ENCODE results near the gene NAA11.

Gene NAA11

DNA sequence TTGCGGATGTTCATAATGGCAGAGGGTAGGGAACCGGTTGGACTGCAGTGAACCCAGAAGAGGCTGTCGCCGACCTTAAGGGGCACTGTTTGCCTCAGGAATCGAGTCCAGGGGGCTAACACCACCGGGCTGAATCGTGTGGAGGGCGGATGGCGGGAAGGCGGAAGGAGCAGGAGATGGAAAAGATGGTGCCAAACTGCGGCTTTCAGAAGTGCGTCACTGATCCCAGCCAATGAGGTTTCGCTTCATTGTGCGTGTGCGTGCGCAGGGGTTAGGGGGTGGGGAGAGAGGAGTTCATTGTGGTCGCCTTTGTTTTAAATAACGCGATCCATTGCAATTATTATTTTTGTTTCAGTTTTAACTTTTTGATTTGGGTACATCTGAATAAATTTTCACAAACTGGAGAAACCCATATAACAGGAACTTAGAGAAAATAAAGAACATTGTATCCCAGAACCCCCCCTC is at the start of gene NAA11:
Gene NAA11 (minus strand): TSS at position 198 of the 465 bp plus-strand sequence. CDS start 184 bp downstream, at position 14.
- ChIA-PET POLR2A (ENCODE audit: low non-redundant PET) (no interaction called here), CTCF (no interaction called here)
- TF ChIP-seq, protein P1, sequence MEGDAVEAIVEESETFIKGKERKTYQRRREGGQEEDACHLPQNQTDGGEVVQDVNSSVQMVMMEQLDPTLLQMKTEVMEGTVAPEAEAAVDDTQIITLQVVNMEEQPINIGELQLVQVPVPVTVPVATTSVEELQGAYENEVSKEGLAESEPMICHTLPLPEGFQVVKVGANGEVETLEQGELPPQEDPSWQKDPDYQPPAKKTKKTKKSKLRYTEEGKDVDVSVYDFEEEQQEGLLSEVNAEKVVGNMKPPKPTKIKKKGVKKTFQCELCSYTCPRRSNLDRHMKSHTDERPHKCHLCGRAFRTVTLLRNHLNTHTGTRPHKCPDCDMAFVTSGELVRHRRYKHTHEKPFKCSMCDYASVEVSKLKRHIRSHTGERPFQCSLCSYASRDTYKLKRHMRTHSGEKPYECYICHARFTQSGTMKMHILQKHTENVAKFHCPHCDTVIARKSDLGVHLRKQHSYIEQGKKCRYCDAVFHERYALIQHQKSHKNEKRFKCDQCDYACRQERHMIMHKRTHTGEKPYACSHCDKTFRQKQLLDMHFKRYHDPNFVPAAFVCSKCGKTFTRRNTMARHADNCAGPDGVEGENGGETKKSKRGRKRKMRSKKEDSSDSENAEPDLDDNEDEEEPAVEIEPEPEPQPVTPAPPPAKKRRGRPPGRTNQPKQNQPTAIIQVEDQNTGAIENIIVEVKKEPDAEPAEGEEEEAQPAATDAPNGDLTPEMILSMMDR (conservative IDR thresholded peaks at IDR 0.05; ENCODE audit: low read depth) = no peak
- no peak for DNase-seq (ENCODE audit: low spot score)
- H3K27ac ChIP-seq = no peak within 1 kb of the TSS

DNA sequence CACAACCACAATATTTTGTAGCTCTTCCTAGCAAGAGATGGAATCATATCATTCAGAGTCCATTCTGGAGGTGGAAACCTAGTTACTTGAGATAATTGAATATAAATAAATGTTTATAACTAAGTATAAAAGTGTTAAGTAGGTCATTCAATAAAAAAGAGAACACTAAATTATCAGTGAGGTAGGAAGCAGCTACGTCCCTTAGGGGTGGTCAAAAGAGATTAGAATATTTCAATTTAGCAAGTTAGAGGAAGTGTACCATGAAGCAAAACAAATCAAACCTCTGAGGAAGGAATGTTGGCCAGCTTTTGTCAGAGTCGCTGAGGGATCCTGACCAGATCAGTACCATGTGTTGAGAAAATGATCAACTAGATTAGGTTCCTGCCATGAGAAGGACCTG is 44.2 kb upstream of the NAA11 start:
- TF ChIP-seq, protein P1 (conservative IDR thresholded peaks at IDR 0.05; ENCODE audit: low read depth) = no peak
- POLR2A ChIA-PET (ENCODE audit: low non-redundant PET) = no interaction called here
- CTCF ChIA-PET = interaction anchor here (0.6 kb wide), 1 partner anchor 328 kb away, joined by 4 read pairs; no protein-coding TSS in a partner anchor
- no peak overlapping the region for H3K27ac ChIP-seq
- DNase-seq (ENCODE audit: low spot score) = no peak

DNA sequence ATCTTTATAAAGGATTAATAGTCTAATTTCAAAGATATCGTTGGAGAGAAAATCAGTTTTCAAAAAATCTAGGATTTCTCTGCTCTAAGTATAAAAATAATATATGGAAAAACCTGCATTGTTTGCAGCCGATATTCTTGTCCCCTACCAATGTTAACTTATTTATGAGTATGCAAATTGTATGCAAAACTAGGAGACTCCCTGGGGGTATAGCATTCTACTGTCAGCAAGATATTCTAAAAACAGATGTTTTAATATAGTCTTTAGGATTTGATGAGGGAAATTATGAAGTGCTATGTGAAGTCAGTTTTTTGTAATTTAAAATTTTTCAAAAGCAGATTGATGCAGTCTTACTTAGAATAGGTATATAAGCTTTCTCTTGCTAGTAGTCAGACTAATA is 41.2 kb upstream of the NAA11 start:
- ChIA-PET CTCF (no interaction called here), POLR2A (ENCODE audit: low non-redundant PET) (no interaction called here)
- TF ChIP-seq, protein P1 (conservative IDR thresholded peaks at IDR 0.05; ENCODE audit: low read depth) = no peak
- no peak overlapping the region for H3K27ac ChIP-seq
- DNase-seq (ENCODE audit: low spot score) = no peak

DNA sequence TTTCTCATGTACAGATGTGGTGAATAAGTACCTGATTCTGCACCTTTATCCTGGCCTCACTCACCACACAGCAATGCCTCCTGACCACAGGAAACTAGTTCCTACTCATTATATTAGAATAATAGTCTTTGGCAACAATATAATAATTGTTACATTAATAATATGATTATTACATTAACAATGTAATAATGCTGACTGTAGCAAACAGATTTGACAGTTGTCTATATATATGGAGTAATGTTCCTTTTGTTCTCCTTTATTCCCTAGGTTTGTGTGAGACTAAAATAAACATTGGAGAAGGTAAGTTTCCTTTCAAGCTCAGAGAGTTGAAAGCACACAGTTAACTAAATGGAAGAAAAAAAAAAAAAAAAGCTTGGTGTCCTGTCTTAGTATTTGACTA is 40.6 kb upstream of the NAA11 start:
- no peak overlapping the region for H3K27ac ChIP-seq
- TF ChIP-seq, protein P1 (conservative IDR thresholded peaks at IDR 0.05; ENCODE audit: low read depth) = no peak
- POLR2A ChIA-PET (ENCODE audit: low non-redundant PET) = no interaction called here
- DNase-seq (ENCODE audit: low spot score) = no peak
- CTCF ChIA-PET = no interaction called here

DNA sequence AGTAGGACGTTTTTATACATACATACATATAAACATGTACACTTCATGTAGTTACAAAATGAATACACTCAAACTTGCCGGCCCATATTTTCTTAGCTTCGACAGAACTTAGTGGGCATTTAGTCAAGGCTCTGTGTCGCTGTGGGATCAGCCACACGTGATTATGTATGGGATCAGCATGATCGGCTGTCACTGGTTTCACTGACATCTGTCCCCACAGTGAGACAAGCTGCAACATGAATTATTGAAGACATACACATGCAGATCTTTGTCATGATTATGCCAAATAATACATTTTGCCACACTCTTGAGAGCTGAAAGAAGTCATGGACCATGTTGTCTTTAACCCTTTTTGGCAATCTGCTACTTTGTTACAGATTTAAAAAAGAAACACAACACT is 38.2 kb upstream of the NAA11 start:
- ChIA-PET POLR2A (ENCODE audit: low non-redundant PET) (no interaction called here), CTCF (interaction anchor here (0.7 kb wide), 1 partner anchor 9 kb away, joined by 3 read pairs; no protein-coding TSS in a partner anchor)
- TF ChIP-seq, protein P1 (conservative IDR thresholded peaks at IDR 0.05; ENCODE audit: low read depth) = no peak
- no peak overlapping the region for H3K27ac ChIP-seq
- DNase-seq (ENCODE audit: low spot score) = no peak

DNA sequence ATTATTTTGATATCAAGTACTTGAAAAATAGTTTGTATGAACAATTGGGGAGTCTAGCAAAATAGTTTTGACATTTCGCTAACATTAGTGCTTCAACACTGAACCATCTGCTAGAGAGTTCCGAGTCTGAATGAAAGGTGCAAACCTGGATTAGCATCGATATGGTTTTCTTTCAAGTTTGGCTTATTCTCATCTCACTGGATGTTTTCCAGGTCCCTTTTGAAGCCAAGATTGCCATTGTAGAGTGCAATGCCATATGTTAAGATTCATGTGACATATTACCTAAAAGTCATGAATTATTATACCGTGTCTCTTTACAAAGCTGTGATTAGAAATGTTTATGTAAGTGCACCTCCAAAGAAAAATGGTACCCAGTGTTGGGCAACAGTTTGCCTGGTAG is 36.8 kb upstream of the NAA11 start:
- no peak for DNase-seq (ENCODE audit: low spot score)
- TF ChIP-seq, protein P1 (conservative IDR thresholded peaks at IDR 0.05; ENCODE audit: low read depth) = no peak
- ChIA-PET POLR2A (ENCODE audit: low non-redundant PET) (no interaction called here), CTCF (no interaction called here)
- no peak overlapping the region for H3K27ac ChIP-seq

DNA sequence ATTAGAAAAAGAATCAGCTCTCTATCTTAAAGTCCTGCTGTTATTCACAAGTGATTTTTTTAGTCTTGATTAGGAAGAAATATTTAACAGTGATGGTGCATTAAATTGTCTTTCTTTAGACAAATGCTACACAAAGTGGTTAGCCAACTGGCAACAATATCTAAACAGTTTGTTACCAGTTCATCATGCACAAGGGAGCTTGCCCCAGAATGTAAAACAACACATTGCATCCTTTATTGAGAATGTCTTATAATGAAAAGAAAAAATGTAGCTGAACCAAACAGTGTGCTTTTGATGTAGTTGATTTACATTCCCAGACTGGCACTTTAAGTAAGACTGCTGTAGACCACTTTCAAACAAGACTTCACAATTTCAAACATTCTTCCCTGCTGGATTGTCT is 34.1 kb upstream of the NAA11 start:
- POLR2A ChIA-PET (ENCODE audit: low non-redundant PET) = no interaction called here
- CTCF ChIA-PET = no interaction called here
- no peak for DNase-seq (ENCODE audit: low spot score)
- TF ChIP-seq, protein P1 (conservative IDR thresholded peaks at IDR 0.05; ENCODE audit: low read depth) = no peak
- H3K27ac ChIP-seq = no peak overlapping the region
